TTC549 (cell line): Measurements from ENCODE around the gene DCTN1.
"Not testable (repeated sequence)": the region's sequence is repeated elsewhere in the genome, so short reads cannot be mapped to it uniquely, and the experiment has no call there.

ENCODE experiments used
- FAIRE-seq: peaks from 2 replicates; lab custom pipeline; 2012; peaks lifted over from hg19 to GRCh38; lab: Jason Lieb, UNC

Gene DCTN1

GRCh38 chr2:74369976-74370375 is 10.1 kb downstream of the DCTN1 start:
- FAIRE-seq, result no peak

- no peak for FAIRE-seq
Observed at GRCh38 chr2:74368499-74368898, 11.6 kb downstream of the DCTN1 start.

GRCh38 chr2:74367789-74368188 is 12.3 kb downstream of the DCTN1 start:
- no peak for FAIRE-seq

- no peak for FAIRE-seq
Observed at GRCh38 chr2:74366036-74366435, 14.1 kb downstream of the DCTN1 start.

GRCh38 chr2:74364533-74365505 is 15.3 kb downstream of the DCTN1 start:
- no peak for FAIRE-seq

- FAIRE-seq, result no peak
Observed at GRCh38 chr2:74361327-74361726, 18.8 kb downstream of the DCTN1 start.

GRCh38 chr2:74357627-74358026 is 22.5 kb downstream of the DCTN1 start:
- no peak for FAIRE-seq

- no peak for FAIRE-seq
Observed at GRCh38 chr2:74349889-74350288, 30.2 kb downstream of the DCTN1 start.

- no peak for FAIRE-seq
Observed at GRCh38 chr2:74347742-74348141, 32.4 kb downstream of the DCTN1 start.

- no peak for FAIRE-seq
Observed at GRCh38 chr2:74347303-74347702, 32.8 kb downstream of the DCTN1 start.

- FAIRE-seq, result no peak
Observed at GRCh38 chr2:74345272-74345943, 34.7 kb downstream of the DCTN1 start.

- no peak for FAIRE-seq
Observed at GRCh38 chr2:74343316-74343715, 36.8 kb downstream of the DCTN1 start, which contains the start of gene SLC4A5. TSS of gene SLC4A5 (minus strand) at chr2:74343416. CDS start at chr2:74315023, 28,393 bp downstream.

GRCh38 chr2:74336227-74336626 is 43.9 kb downstream of the DCTN1 start:
- FAIRE-seq, result not testable (repeated sequence)

- FAIRE-seq, result peak; percentile 23
Observed at GRCh38 chr2:74334931-74335333, 45.2 kb downstream of the DCTN1 start.

GRCh38 chr2:74333896-74334586 is 46.1 kb downstream of the DCTN1 start:
- FAIRE-seq, result no peak

- FAIRE-seq, result peak; percentile 90
Observed at GRCh38 chr2:74333175-74333574, 46.9 kb downstream of the DCTN1 start.

- FAIRE-seq, result no peak
Observed at GRCh38 chr2:74332550-74333174, 47.4 kb downstream of the DCTN1 start.

- FAIRE-seq, result no peak
Observed at GRCh38 chr2:74328573-74328972, 51.5 kb downstream of the DCTN1 start.

- no peak for FAIRE-seq
Observed at GRCh38 chr2:74328074-74328473, 52.0 kb downstream of the DCTN1 start.

- FAIRE-seq, result no peak
Observed at GRCh38 chr2:74327627-74328026, 52.5 kb downstream of the DCTN1 start.

GRCh38 chr2:74327199-74327598 is 52.9 kb downstream of the DCTN1 start:
- FAIRE-seq, result no peak

- FAIRE-seq, result no peak
Observed at GRCh38 chr2:74325815-74326214, 54.3 kb downstream of the DCTN1 start.
